Occipital lobe (tissue), 2 donors: ENCODE results near the gene TRIM29. TPM values are rescaled to one million over a fixed set of nuclear protein-coding genes. Genes with fewer than 3 reads are reported as not detected.

ENCODE experiments used
- DNase-seq: peaks from one replicate; lab custom pipeline; 2025; lab: John Stamatoyannopoulos, UW
- total RNA-seq: library from RNA; depleted of rRNA; stranded (reverse); fragments of >200 nt; gene quantifications from one replicate; pipeline ENCODE4 v1.2.3, GENCODE V29; 2014

The TRIM29 gene
- total RNA-seq, 1 donor from 2014 or later, result 0.47 TPM

DNA sequence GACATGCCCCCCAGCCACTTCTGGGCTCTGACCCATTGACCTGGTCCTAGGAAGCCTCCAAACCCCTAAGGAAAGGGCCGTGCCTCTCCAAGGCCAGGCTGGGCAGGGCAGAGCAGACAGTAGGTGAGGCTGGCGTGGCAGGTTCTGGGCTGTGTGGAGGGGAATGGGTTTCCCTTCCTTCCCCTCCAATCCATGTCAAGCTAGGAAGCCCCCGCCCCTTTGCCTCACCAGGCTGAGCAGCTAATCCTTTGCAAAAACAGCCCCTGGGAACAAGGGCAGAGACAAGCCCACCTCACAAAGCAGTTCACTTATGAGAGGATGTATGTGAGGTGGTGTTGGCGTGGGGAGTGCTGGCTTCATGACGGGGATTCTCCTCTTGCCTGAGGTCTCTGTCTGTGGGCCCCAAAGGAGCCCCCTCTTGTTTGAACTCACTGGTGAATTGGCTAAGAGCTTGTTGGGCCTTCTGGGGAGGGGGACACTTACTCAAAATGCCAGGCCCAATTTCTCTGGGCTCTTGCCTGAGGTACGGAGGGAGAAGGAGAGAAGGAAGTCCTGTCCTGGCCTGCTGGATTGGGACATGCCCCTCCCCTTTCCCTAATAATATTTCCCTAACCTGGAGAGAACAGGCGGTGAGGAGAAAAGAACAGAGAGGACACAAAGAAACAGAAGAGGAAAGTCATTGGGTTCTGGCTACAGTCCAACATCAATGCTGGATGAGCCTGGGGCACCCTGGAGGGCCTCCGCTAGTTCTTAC, 1.6 kb upstream of the TRIM29 start:
- DNase-seq, result no peak

DNA sequence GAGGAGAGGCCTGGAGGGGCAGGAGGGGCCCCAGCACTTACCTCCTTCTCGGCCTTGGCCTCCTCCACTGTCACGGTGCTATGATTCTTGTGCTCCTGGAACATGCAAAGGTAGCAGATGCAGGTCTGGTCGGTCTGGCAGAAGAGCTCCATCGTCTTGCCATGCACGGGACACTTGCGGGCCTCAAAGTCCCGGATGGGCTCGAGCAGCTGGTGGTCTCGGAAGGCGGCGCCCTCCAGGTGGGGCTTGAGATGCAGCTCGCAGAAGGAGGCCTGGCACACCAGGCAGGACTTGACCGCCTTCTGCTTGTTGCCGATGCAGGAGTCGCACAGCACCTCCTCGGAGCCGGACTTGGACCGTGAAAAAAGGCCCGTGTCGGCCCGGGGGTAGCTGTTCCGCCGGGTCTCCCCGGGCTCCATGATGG, 714 bp downstream of the TRIM29 start:
- no peak for DNase-seq

DNA sequence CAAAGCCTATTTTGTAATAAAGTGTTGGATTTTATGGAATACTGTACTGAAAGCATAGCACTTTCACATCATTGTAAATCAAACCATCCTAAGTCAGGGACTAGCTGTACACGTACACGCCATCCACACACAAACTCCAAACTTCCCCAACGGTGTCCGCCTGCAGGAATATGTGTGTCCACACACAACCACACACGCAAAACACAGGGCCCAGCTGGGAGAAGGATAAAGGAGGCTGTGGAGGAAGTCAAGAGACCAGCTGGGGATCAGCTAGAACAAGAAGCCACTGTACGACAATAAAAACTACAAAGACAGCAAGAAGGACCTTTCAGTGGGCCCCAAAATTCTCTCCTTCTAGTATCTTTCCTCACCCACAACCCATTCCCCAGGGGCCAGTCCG, 1.6 kb downstream of the TRIM29 start:
- DNase-seq, result no peak

DNA sequence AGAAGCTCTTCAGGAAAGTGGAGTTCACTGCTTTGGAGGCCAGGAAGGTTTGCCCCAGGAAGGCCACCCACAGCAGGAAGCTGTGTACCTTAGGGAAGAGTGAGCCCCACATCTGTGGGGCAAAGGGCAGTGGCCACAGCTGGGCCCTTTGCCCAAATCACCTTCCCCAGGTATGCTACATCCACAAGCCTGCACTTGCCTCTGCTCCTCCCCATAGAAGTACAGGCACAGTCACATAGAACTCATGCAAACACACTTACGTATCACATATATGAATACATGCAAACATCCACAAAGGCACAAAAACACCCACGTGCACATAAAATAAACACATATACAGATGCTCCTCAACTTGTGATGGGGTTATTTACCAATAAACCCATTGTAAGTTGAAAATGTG, 2.1 kb downstream of the TRIM29 start:
- DNase-seq, result no peak

DNA sequence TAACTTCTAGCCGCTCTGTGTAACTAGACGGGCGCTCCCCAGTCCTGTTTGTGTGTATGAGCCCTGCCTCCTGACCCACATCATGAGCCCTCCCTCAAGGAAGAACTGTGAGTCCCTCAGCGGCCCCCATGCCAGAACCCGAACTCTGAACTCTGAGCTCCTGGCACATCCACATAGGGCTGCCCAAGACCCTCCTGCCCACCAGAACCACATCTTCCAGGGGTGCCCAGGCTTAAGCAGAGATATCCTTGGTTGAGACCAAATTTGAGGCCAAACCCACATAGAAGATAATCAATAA, 3.0 kb downstream of the TRIM29 start:
- no peak for DNase-seq

DNA sequence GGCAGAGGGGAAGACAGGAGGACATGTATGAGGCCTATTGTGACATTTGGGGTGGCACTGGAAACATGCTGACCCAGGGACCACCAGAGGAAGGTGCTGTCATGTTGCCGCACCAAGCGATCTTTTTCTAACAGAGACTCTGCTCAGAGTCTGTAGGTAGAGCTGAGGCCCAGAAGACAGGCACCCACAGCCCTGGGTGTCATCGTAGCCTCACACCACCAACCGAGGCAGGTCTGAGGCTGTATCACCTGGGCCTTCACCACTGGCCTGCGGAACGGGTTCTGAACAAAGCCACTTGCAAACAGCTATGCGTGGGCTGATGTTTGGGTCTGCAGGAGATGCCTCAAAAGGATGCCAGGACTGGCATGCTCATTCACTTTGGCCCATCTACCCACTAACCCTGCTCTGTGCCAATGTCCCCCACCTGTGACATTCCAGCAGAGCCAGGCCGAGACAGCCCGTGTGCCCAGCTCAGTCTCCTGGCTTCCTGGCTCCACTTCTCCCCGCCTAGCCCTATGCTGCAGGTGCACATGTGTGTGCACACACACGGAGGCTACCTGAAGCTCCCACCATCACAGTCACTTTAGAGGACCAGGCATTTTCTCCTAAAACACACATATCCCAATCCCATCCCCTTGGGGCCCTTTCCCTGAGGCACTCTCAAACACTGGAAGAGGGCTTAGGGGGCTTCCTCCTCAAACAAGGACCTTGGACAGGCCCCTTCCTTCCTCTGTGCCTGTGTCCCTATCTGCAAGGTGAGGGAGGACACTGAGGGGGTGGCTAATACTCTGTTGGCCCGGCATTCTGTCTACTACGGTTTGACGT, 3.6 kb downstream of the TRIM29 start:
- DNase-seq, result no peak

DNA sequence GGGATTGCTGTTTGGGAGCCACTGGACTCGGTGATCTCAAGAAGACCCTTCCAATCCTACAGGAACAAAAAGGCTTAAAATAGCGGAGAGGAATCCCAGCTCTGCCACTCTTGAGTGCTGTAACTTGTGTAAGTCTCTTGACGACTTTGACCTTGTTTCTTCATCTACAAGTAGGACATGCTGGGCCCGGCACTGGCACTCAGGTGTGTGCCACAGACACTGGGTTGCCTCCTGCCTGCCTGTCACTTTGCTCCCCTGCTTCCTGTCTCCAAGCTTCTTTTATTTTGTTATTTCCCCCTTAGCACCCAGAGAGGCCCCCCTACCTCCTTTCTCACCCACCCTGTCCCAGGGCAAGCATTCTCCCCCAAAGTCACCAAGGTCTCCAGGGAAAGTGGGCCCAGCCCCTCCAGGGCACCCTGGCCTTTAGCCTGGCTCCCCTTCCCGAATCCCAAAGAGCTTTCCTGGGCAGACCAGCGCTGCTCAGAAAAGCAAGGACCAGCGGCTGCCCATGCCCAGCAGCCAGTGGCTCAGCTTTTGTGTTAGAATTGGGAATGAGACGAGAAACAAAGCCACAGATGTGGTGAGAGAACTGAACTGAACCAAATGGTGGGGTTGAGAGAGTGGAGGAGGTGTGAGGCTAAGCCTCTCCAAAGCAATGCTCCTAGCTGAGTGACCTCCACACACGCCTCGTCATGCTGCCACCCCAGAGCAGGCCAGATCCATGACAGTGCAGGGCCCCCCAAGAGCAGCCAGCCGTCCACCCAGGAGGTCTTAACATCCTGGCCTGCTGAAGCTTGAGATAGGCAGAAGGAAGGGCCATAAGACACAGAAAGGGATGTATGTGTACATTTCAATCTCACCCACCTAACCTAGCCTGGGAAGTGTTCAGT, 4.5 kb downstream of the TRIM29 start:
- DNase-seq, result no peak

DNA sequence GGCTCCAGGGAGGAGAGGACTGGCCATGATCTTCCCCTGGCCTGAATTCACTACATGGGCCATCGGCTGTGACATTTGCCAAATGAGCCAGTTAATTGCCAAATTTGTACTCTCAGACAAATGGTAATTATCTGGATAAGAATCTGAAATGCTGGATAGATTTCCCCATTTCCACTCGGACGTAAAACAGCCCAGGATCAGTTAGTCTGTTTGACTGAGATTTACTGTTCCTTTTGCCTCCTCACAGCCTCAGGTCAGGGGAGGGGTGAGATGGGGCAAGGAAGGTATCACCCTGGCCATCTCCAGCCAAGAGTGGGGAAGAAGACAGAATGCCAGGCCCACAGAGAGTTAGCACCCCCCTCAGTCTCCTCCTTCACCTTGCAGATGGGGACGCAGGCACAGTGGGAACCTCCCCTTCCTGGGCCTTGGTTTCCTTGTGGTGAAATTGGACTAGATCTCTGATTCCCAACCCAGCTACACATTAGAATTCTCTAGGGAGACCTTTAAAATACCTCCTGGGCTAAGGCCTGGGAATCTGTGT, 5.2 kb downstream of the TRIM29 start:
- no peak for DNase-seq

DNA sequence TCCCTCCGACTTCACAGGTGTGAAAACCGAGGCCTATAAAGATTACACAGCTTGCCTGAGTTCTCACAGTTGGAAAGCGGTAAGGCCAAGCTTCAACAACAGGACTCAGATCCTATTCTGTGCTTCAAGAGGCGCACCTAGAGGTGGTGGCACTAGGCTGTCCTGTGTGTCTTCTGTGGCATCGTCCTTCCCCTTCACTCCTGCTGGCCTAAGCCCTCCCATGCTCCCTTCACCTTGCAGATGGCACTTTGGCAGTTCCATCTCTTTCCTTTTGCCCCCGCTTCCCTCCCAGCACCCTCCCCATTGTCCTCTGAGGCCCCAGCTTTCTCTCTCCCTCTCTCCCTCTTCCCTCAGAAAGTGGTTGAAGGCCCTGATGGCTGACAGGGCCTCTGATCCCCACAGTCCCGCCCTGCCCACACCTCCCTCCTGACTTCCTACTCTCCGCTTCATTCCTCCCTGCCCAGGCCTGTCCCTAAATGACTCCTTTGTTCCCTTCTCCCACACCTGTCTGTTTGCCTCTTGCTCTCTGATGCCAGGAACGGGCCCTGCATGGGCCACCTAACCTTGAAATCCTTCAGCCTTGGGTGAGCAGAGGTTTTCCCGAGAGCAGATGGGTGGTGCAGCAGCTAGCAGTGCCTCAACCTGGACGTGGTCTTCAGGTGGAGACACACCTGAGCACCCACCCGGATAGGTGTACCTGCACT, 5.8 kb downstream of the TRIM29 start:
- DNase-seq, result no peak

DNA sequence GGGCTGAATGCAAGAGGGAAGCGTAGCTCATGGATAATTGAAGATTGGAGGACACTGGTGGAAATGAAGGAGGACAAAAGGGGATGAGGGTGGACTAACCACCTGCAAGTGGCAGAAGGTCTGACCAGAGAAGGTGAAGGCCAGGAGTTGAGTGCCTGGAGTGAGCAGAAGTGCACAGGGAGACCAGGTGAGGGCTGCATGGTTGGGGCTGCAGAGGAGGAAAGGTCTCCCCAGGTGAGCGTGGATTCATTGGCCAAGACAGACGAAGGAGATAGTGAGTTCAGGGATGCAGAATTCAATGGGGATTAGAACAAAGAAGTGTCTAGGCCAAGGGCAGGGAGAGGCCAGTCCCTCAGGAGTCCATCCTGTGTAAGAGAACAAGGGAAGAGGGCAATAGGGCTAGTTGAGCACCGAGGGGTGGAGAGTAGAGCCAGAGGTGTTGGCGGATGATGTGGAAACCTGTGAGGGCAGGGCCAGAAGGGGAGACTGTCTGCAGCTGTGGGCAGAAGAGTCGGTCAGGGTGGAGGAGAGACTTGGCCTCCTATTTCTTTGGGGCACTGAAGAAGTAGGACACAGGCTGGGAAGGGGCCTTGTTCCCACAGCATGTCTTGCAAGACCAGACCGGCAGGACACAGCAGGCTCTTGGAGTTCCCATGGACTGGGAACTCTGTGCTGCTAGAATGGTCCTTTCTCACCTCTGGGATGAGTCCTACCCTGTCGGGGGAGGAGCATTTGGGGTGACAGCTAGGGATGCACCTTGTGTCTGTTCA, 6.7 kb downstream of the TRIM29 start:
- DNase-seq, result no peak

DNA sequence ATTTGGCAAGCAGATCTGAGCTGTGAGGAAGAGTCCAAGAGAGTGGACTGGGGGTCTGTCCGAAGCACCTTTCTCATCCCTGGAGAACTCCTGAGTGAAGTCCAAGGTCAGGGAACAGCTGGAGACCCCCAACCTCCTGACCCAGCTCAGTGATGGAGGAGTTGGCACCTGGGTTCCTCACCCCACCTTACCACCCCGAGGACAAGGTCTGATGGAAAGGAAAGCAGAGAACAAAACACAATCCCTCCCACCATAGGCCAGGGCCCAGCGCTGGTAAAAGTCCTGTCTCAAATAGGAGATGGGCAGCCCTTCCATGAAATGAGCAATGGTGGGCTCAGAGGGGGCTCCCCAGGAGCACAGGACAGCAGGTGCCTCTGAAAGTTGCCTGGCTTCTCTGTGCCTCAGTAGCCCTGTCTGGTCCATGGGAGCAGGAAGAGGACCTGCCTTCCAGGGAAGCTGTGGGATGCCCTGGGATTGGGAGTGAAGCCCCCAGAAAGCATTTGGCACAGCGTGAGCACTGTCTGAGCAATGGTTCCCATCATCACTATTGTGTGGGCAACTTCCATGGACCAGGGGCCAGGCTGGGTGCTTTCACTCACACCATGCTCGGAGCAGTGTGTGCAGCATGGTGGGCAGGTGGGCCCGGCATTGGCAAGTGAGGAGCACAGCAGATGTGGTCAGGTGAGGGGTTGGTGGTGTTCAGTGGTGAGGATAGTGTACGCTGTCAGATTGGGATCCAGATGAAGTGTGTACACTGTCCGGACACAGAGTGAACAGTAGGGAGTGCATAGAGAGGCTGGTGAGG, 7.5 kb downstream of the TRIM29 start:
- no peak for DNase-seq

DNA sequence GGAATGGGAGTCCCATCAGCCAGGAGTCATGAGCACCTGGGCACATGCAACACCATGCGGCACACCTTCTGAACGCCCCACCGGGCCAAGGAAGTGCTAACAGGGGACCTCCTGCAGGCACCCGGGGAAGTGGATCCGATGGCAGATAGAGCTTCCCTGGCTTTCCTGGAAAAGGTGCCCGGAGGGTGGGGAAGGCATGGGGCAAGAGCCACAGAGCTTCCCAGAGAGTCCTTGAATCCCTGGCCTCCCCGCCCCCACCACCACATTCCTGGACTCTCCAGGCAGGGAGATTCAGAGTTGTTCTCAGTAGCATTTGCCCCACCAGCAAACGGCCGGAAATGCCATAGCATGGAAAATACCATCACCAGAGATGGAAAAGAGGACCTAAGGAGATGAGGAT, 8.3 kb downstream of the TRIM29 start:
- no peak for DNase-seq

DNA sequence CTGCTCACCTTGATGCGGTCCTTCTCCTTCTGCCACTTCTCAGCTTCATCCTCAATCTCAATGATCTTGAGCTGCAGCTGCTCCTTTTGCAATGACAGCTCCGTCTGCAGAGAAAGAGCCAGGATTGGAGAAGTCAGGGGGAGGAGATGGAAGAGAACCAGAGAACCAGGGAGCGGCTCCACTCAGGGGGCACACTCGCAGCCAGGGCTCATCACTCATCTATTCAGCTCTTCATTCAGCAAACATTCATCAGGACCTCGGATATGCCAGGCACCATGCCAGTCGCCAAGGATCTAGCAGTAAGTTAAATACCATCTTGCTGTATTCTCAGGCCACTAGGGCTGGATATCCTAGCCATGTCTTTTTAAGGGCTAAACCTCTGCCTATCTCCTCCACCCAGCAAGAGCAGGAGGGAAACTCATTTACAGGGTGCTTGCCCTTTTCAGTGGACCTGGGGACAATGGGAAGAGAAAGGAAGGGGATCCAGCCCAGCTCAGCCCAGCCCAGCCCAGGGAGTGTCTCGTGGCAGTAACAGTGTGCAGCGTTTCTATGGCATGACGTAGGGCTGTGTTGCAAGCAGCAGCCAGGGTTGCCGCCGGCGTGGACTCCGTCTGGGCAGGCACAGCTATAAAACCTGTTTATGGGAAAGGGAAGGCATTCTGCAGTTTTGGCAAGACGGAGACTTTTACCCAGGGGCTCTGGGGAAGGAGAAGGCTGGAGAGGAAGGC, 9.4 kb downstream of the TRIM29 start:
- DNase-seq, result no peak

DNA sequence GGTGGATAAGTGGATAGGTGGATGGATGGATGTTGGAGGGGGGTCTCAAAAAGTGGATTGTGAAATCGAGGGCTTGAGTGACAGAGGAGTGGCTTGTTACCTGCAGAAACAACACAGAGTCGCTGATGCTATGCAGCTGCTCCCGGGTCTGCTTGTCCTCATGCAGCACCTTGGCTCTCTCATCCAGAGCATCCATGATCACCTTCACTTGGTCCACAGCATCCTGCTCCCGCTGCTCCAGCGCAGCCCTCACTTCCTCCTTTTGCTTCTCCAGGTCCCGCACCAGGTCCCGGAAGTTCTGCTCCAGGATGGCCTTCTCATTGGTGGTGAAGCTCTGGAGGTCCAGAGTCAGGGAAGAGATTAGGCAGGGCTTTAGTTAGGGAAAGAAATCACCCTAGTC, 10.7 kb downstream of the TRIM29 start:
- DNase-seq, result no peak

DNA sequence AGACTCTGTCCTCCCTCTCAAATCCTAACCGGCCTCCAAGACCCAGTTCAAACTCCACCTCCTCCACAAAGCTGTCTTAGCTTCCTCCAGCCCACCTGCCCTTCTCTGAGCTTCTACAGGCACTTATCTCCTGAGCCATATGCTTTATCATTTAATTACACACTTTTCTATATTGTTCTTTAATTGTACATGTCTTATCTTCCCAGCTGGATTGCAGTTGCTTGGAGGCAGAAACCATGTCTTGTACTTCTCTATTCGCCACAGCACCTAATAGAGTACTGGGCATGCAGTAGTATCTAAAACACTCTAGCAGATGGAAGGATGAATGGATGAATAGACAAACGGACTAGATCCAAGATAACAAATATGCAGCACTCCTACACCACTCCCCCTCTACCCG, 11.3 kb downstream of the TRIM29 start:
- no peak for DNase-seq

DNA sequence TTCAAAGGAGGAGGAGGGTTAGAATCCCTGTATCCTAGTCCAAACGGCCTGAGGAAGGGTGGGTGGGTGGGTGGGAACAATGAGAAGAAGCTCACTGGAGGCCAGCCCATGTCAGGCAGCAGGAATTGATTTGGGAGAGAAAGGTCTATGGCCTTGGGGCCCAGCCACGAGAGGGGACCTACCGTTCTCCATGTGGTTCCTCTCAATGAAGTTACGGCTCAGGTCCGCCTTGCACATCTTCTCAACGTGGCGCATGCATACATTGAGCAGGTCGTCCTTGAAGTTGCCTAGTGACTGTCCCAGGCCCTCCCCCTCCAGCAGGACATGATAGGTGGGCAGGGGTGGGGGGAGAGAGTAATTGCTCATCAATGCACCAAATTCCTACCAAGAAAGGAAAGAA, 12.4 kb downstream of the TRIM29 start:
- DNase-seq, result no peak

DNA sequence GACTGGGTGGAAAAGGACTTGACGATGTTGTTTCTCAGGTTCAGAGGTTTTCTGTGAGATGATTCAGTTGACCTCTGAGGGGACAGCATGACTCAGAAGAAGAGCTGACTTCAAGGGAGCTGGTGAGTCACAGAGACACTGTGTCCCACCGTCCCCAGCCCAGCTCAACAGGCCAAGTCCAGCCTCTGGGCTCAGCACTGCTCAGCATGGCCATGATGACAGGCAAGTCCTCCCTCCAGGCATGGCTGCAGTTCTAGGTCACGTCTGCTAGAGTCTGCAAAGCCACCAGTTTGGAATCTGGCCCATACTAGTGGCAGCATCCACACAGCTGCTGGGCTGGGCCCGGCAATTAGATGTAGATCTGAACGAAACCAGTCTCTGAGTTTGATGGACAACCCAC, 12.9 kb downstream of the TRIM29 start:
- peak; percentile 10 for DNase-seq

DNA sequence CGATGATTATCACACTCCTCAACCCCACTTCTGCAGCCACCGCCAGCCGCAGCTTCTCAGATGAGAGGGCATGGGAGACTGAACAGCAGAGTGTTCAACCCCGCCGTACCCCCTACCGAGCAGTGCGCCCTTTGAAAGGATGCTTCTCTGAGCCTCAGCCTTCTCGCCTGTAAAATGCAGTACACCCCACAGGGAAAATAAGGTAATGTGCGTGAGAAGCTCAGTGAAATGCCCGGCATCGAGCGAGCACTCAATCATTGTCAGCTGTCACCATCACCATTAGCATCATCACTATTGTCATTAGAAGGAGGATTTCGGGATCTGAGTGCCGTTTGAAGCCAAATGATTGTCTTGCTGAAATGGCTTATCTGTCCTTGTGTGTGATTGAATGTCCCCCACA, 13.6 kb downstream of the TRIM29 start:
- DNase-seq, result no peak

DNA sequence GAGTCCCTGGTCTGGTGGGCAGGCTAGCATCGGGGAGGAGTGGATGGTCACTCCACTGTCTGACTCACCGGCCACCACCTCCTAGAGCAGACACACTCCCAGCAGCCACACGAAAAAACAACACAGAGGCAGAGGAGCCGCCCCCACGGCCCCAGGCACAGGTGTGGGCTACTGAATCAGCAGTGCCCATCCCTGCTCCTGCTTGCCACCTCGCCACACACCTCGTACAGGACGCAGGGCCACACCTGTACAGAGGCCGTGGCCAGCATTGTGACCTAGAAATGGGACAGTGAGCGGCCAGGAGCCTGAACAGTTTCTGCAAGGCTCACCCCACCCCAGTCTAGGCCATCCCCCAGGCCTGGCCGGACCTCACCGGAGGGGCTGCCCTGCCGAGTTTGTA, 14.0 kb downstream of the TRIM29 start:
- no peak for DNase-seq
